GM12875 (cell line): ENCODE results near the gene DLX3.

Source experiments
- H3K4me3 ChIP-seq: one replicate; pipeline ENCODE4 v1.5.1; 2011; ENCODE audit warnings: low read depth, low read length, control low read depth
- TF ChIP-seq, protein P1 (sequence below): IDR thresholded peaks from 2 replicates; pipeline ENCODE4 v1.5.1; 2011; ENCODE audit warnings: low read depth, mild to moderate bottlenecking, control low read depth, inconsistent platforms, low read length, moderate library complexity, borderline replicate concordance; ENCODE audit not compliant: insufficient read depth

Gene DLX3

DNA sequence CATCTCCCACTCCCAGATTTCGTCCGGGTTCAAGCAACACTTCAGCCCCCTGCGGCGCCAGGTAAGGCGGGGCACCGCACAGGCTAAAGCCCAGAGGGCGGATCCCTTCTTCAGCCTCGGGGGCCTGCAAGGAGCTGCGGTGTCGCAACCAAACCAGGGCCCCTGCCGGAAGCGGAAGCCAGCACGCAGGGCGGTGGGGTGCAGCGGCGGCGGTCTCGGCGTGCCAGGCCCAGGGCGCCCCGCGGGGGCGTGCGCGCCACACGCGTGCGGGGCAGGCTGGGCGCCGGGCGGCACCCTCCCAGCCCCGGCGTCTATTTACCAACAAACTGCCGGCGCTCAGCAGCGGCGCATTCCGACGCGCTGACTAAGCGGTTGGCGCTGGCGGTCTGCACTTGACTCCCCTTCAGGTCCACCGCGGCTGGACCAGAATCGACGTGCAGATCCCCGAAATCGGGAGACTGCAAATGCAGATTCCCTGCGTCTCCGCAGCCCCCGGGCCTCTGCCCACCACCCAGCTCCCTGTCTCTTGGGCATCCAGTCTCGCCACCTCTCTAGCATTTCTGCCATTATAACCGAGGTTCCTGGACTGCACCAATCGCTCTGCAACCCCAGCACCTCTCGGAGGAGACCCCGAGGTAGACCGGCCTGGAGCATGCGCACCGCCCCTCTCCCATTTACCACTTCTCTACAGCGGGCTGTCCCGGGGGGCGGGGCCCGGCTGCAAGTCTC lies 26.5 kb downstream of the DLX3 start:
- H3K4me3 ChIP-seq = peak overlapping the region; percentile 44
- TF ChIP-seq, protein P1, sequence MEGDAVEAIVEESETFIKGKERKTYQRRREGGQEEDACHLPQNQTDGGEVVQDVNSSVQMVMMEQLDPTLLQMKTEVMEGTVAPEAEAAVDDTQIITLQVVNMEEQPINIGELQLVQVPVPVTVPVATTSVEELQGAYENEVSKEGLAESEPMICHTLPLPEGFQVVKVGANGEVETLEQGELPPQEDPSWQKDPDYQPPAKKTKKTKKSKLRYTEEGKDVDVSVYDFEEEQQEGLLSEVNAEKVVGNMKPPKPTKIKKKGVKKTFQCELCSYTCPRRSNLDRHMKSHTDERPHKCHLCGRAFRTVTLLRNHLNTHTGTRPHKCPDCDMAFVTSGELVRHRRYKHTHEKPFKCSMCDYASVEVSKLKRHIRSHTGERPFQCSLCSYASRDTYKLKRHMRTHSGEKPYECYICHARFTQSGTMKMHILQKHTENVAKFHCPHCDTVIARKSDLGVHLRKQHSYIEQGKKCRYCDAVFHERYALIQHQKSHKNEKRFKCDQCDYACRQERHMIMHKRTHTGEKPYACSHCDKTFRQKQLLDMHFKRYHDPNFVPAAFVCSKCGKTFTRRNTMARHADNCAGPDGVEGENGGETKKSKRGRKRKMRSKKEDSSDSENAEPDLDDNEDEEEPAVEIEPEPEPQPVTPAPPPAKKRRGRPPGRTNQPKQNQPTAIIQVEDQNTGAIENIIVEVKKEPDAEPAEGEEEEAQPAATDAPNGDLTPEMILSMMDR = no peak

DNA sequence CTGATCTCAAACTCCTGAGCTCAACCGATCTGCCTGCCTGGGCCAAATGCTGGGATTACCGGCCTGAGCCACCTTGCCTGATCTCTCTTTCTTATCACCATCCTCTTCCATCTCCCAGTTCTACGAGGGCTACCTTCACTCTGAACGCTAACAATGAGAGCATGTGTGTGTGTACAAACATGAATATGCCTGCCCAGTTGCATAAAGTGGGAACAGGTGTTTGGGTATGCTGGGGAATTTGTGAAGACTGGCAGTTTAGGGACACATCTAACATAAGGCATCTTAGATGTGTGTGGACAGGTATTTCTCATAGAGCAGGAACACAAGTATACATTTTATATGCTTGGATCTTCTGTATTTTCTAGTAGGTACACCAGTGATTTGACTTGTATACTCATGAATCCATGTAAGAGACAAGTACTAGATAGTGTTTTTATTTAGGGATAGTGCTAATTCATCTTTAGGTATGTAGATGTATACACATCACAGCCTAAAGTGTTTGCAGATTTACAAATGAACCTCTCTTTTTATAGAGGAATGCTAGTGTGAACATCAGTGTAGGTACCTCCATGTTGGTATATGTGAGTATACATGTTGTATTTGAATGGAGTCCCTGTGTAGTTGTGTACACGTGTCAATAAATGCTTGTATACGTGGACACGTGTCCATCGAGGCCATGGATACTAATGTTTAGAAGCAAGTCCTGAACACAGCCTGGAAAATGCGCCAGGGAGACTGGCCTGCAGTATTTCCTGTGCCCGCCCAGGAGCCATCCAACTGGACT lies 27.2 kb downstream of the DLX3 start:
- H3K4me3 ChIP-seq = no peak overlapping the region
- TF ChIP-seq, protein P1 = no peak

DNA sequence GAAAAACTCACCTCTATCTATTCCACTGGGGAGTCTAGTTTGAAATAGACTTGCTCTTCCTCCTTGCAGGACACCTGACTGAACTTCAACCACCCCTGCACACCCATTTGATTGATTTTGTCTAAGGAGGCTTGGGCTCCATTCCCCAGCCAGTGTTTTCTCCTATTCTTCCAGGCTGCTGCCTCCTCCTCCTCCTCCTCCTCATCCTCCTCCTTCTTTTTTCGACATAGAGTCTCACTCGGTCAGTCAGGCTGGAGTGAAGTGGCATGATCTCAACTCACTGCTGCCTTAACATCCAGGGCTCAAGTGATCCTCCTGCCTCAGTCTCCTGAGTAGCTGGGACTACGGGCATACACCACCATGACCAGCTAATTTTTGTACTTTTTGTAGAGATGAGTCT lies 27.8 kb downstream of the DLX3 start:
- TF ChIP-seq, protein P1 = no peak
- no peak overlapping the region for H3K4me3 ChIP-seq

DNA sequence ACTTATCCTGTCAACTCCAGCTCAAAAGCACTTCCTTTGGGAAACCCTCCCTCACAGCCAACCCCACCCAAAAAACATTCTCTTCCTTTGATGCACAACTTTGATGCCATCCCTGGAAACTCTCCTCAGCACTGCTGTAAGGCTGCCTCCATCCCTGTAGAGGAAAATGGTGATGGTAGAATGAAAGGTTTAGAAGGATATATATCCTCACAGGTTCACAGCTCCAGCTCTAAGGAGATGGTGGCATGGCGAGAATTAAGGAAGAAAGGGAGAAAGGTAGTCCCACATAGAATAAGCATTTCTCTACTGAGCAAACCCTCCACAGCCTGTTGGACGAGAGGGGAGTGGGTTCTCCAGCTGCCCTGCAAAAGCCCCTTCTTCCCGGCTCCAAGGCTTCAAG lies 28.3 kb downstream of the DLX3 start:
- no peak overlapping the region for H3K4me3 ChIP-seq
- TF ChIP-seq, protein P1 = no peak

DNA sequence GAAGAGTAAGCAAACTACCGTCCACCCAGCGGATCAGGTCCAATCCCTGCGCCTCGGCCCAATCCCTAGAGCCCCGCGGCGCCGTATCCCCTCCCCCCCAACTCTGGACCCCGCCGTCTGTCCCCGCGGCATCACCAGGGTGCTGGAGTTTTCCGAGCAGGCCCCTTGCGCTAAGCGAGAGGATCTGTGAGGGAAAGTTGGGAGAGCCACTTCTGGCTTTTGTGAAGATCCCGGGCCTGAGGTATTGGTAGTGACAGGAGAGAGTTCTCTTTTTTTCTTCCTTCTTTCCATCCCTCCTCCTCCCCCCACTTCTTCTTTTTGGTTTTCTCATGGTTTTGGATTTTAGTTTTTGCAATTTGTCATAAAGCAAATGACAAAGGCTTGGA lies 29.5 kb downstream of the DLX3 start:
- TF ChIP-seq, protein P1 = no peak
- H3K4me3 ChIP-seq = no peak overlapping the region

DNA sequence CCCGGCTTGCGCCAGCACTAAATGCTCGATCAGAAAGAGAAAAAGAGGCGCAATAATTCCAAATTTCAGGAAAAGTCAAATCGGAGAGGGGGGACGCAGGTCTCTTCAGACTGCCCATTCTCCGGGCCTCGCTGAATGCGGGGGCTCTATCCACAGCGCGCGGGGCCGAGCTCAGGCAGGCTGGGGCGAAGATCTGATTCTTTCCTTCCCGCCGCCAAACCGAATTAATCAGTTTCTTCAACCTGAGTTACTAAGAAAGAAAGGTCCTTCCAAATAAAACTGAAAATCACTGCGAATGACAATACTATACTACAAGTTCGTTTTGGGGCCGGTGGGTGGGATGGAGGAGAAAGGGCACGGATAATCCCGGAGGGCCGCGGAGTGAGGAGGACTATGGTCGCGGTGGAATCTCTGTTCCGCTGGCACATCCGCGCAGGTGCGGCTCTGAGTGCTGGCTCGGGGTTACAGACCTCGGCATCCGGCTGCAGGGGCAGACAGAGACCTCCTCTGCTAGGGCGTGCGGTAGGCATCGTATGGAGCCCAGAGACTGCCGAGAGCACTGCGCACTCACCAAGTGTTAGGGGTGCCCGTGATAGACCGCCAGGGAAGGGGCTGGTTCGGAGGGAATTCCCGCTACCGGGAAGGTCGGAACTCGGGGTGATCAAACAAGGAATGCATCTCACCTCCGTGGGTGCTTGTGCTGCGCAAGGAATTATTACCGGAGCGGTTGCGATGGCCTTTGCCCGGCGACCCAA lies 30.1 kb downstream of the DLX3 start:
- TF ChIP-seq, protein P1 = no peak
- no peak overlapping the region for H3K4me3 ChIP-seq

DNA sequence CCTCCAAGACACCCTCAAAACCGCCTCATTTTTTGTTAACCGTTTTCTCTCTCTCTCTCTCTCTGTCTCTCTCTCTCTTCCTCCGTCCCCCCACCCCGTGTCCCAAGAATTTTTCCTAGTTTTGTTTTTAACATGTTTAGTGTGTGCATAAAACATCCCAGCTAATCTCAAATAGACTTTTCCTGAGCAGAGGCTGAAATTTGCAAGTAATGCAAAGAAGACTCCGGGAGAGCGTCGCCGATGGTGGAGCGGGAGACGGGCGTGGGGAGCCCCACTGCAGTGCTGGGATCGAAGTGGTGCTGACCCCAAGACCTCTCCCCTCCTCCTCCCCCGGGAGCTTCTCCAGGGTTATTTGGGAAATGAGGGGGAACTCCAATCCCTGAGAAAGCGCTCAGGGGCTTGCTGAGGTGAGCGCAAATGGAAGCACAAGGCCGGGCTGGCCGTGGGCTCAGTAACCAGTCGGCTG lies 30.7 kb downstream of the DLX3 start:
- TF ChIP-seq, protein P1 = no peak

More for the DNA sequence above, 30.7 kb downstream of the DLX3 start:
- H3K4me3 ChIP-seq = no peak overlapping the region
